Kidney tubule cell (primary cell): ENCODE results near the gene CSNK1G2.

Experiments used
- DNase-seq: peaks from one replicate; pipeline ENCODE4 v3.0.0-alpha.2; 2018; ENCODE audit warnings: low spot score

CSNK1G2 gene

GRCh38 chr19:1944088-1944915, 3.3 kb downstream of the CSNK1G2 start:
- DNase-seq: no peak

- no peak for DNase-seq
Measured at GRCh38 chr19:1944916-1945561, 4.1 kb downstream of the CSNK1G2 start.

GRCh38 chr19:1945899-1946298, 4.9 kb downstream of the CSNK1G2 start:
- peak; percentile 35 for DNase-seq

GRCh38 chr19:1947651-1948209, 6.8 kb downstream of the CSNK1G2 start:
- DNase-seq: no peak

GRCh38 chr19:1949304-1950101, 8.5 kb downstream of the CSNK1G2 start:
- no peak for DNase-seq

GRCh38 chr19:1950640-1951039, 9.7 kb downstream of the CSNK1G2 start:
- no peak for DNase-seq

GRCh38 chr19:1952635-1953034, 11.7 kb downstream of the CSNK1G2 start:
- no peak for DNase-seq

- no peak for DNase-seq
Measured at GRCh38 chr19:1953037-1953436, 12.1 kb downstream of the CSNK1G2 start.

- DNase-seq: no peak
Measured at GRCh38 chr19:1953441-1954094, 12.6 kb downstream of the CSNK1G2 start.

- no peak for DNase-seq
Measured at GRCh38 chr19:1954532-1954933, 13.6 kb downstream of the CSNK1G2 start.

- no peak for DNase-seq
Measured at GRCh38 chr19:1955171-1956121, 14.5 kb downstream of the CSNK1G2 start.

- DNase-seq: no peak
Measured at GRCh38 chr19:1956122-1956494, 15.1 kb downstream of the CSNK1G2 start.

- DNase-seq: no peak
Measured at GRCh38 chr19:1956868-1957492, 16.0 kb downstream of the CSNK1G2 start.

- DNase-seq: no peak
Measured at GRCh38 chr19:1957562-1958248, 16.7 kb downstream of the CSNK1G2 start.

- no peak for DNase-seq
Measured at GRCh38 chr19:1959928-1960589, 19.1 kb downstream of the CSNK1G2 start.

- peak; percentile 70 for DNase-seq
Measured at GRCh38 chr19:1961000-1961883, 20.3 kb downstream of the CSNK1G2 start.

- DNase-seq: no peak
Measured at GRCh38 chr19:1962674-1963073, 21.7 kb downstream of the CSNK1G2 start.

GRCh38 chr19:1967087-1967608, 26.2 kb downstream of the CSNK1G2 start:
- DNase-seq: no peak
